Measurements from ENCODE around the gene TUBAL3. TPM values are rescaled to one million over a fixed set of nuclear protein-coding genes. Genes with fewer than 3 reads are reported as not detected.

Gene TUBAL3
- total and polyA plus RNA-seq, 9 of the 15 experiments (the other 6 are each of a cell fraction or from before 2014, with no cell fraction given) = 5.5 to 10.1 (median 6.9) TPM

GRCh38 chr10:5442990-5443370 is 38.4 kb upstream of the TUBAL3 start (continued):
- TF ChIP-seq HSF4 (CRISPR knock-in tag; IDR thresholded peaks at IDR 0.05; ENCODE audit: borderline replicate concordance) (no peak), BCLAF1 (IDR thresholded peaks at IDR 0.05; ENCODE audit: borderline replicate concordance in 1 of 2, control insufficient read depth in 1 of 2, low read depth in 2 of 2, low read length in 1 of 2) (no peak), HDAC8 (tag; IDR thresholded peaks at IDR 0.05) (no peak)

GRCh38 chr10:5442065-5442989 is 37.7 kb upstream of the TUBAL3 start:
- H3K9me1 ChIP-seq (ENCODE audit: control insufficient read depth, insufficient read depth, low read length) = no peaks in the 10 kb centered on the region
- WGBS (ENCODE audit: insufficient coverage, low coverage, missing lambda C conversion rate) = 57% methylated on average over 9 of the region's 9 CpGs
- no peak overlapping the region for H3K4me3 ChIP-seq
- BruUV-seq (replicated peaks) = no TSS peak
- ChIA-PET CTCF (ENCODE audit: low intra/inter-chr PET ratio) (interaction anchor here (0.5 to 3.3 kb wide), 9 partner anchors 14 to 626 kb away, joined by 3 to 34 read pairs (median 4); partner anchors contain the start of gene TASOR2), POLR2A (interaction anchor here (0.7 to 1.8 kb wide), 8 partner anchors 9 to 261 kb away, joined by 3 to 7 read pairs (median 3); no protein-coding TSS in a partner anchor)
- H3K27ac ChIP-seq (ENCODE audit: extremely low read depth, low read depth, low read length) = no peak overlapping the region
- intact Hi-C loops (cut with micrococcal nuclease) = loop anchor here (5.0 kb wide), 1 partner anchor 165 kb away; no protein-coding TSS in a partner anchor
- ATAC-seq (no peak), DNase-seq (ENCODE audit: extremely low read depth in 1 of 4, low spot score in 3 of 4) (peak; percentile 29 to 66 (median 44)), FAIRE-seq (no peak)
- H4K20me1 ChIP-seq (replicated peaks; ENCODE audit: control insufficient read depth, insufficient read depth, low read length) = no peaks in the 10 kb centered on the region
- H3K9ac ChIP-seq (ENCODE audit: insufficient read depth in 1 of 2, low read depth in 2 of 2, low read length in 2 of 2) = no peak overlapping the region
- H3K9me3 ChIP-seq (replicated peaks; ENCODE audit: control insufficient read depth, insufficient read depth, low read depth, low read length) = no peaks in the 10 kb centered on the region
- H3K36me3 ChIP-seq (ENCODE audit: control insufficient read depth, insufficient read depth, low read length) = peaks cover 56% of the 10 kb centered on the region; the same call in 2 of the 3 replicates
- H3K79me2 ChIP-seq (ENCODE audit: control insufficient read depth, insufficient read depth, low read length) = peaks cover 74% of the 10 kb centered on the region
- peaks cover 4 to 14% of the 10 kb centered on the region in 2 experiments; a peak in 3 of 5 replicates for H3K4me1 ChIP-seq (replicated peaks in 1 of 2; ENCODE audit: control insufficient read depth in 2 of 2, insufficient read depth in 2 of 2, low read length in 2 of 2)
- H3K4me2 ChIP-seq (ENCODE audit: insufficient read depth, low read length) = no peak overlapping the region
- no peaks in the 10 kb centered on the region for H3K27me3 ChIP-seq (ENCODE audit: control insufficient read depth in 2 of 2, insufficient read depth in 2 of 2, low read length in 2 of 2)
- in situ Hi-C loops (cut with MboI) = loop anchor here (5.0 kb wide), 1 partner anchor 180 kb away; no protein-coding TSS in a partner anchor
- H2AFZ ChIP-seq (ENCODE audit: low read depth, low read length) = no peak overlapping the region
- peak; percentile 82 to 86 for TF ChIP-seq RAD21 (CRISPR knock-in tag; conservative IDR thresholded peaks at IDR 0.05 in 1 of 2, IDR thresholded peaks at IDR 0.05 in 1 of 2)
- TF ChIP-seq RBM39 (optimal IDR thresholded peaks at IDR 0.05; ENCODE audit: low read depth, low read length) = no peak
- peak; percentile 94 for TF ChIP-seq ZNF121 (CRISPR knock-in tag; conservative IDR thresholded peaks at IDR 0.05)
- TF ChIP-seq FIP1L1 (IDR thresholded peaks at IDR 0.05; ENCODE audit: low read depth, low read length, poor library complexity, severe bottlenecking) = no peak
- TF ChIP-seq TAL1 (IDR thresholded peaks at IDR 0.05) = 0 out of 2 replicates have a peak, but pooled peaks have one; percentile 4
- no peak for TF ChIP-seq GABPB1 (CRISPR knock-in tag; IDR thresholded peaks at IDR 0.05)
- no peak for TF ChIP-seq ZNF561 (CRISPR knock-in tag; conservative IDR thresholded peaks at IDR 0.05)
- no peak for TF ChIP-seq BRF2 (IDR thresholded peaks at IDR 0.05; ENCODE audit: borderline replicate concordance, insufficient read depth, insufficient read length)
- TF ChIP-seq SMC3 (conservative IDR thresholded peaks at IDR 0.05; ENCODE audit: insufficient read depth, low read depth, low read length) = peak; percentile 56

Data from K562 (cell line).